ENCODE data around the gene CDC42BPB. TPM values are rescaled to one million over a fixed set of nuclear protein-coding genes. Genes with fewer than 3 reads are reported as not detected.
"Not testable (repeated sequence)": the region's sequence is repeated elsewhere in the genome, so short reads cannot be mapped to it uniquely, and the experiment has no call there.

The CDC42BPB gene
- polyA plus RNA-seq, 1 donor (not counting 4 experiments of a cell fraction or from before 2014, with no cell fraction given) = 41.3 TPM

DNA sequence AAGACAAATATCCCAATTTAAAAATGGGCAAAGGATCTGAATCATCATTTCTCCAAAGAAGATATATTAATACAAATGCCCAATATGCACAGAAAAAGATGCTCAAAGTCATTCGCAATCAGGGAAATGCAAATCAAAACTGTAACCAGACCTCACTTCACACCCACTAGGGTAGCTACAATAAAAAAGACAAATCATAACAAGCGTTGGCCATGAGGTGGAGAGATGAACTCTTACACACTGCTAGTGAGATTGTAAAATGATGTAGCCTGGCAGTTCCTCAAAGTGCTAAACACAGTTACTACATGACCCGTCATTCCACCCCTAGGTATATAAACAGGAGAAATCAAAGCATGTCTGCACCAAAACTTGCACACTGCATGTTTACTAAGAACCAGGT lies 30.4 kb downstream of the CDC42BPB start:
- peaks cover 85% of the 10 kb centered on the region for H3K79me2 ChIP-seq (ENCODE audit: control insufficient read depth, insufficient read depth, low read length)
- peaks cover 2% of the 10 kb centered on the region for H3K9me1 ChIP-seq (ENCODE audit: control insufficient read depth, extremely low read depth, insufficient read depth, low read length)
- no peak overlapping the region for H3K9ac ChIP-seq (ENCODE audit: control insufficient read depth, extremely low read depth, insufficient read depth, low read length)
- H3K4me1 ChIP-seq (ENCODE audit: control insufficient read depth, extremely low read depth, insufficient read depth, low read length) = peaks cover 25% of the 10 kb centered on the region
- FAIRE-seq = no peak
- no peak overlapping the region for H3K27ac ChIP-seq (ENCODE audit: control insufficient read depth, insufficient read depth, low read length)
- H3K4me3 ChIP-seq (ENCODE audit: control insufficient read depth in 2 of 3, extremely low read depth in 1 of 3, insufficient read depth in 2 of 3, low read depth in 1 of 3, low read length in 3 of 3) = no peak overlapping the region
- dilution Hi-C loops (cut with MboI; ENCODE audit: extremely low pct_ligation_motif_present, low sequenced_read_pairs) = no loop called here
- H2AFZ ChIP-seq (ENCODE audit: control insufficient read depth, low read length) = no peak overlapping the region
- H3K36me3 ChIP-seq (ENCODE audit: control insufficient read depth in 2 of 2, extremely low read depth in 1 of 2, insufficient read depth in 2 of 2, low read length in 2 of 2) = no peaks in the 10 kb centered on the region
- H3K4me2 ChIP-seq (ENCODE audit: control insufficient read depth, extremely low read depth, insufficient read depth, low read depth, low read length) = no peak overlapping the region
- H3K9me3 ChIP-seq (ENCODE audit: control insufficient read depth, low read depth, low read length) = no peaks in the 10 kb centered on the region
- no peaks in the 10 kb centered on the region for H3K27me3 ChIP-seq (ENCODE audit: control insufficient read depth, extremely low read depth, insufficient read depth, low read length)
- TF ChIP-seq, protein P1, sequence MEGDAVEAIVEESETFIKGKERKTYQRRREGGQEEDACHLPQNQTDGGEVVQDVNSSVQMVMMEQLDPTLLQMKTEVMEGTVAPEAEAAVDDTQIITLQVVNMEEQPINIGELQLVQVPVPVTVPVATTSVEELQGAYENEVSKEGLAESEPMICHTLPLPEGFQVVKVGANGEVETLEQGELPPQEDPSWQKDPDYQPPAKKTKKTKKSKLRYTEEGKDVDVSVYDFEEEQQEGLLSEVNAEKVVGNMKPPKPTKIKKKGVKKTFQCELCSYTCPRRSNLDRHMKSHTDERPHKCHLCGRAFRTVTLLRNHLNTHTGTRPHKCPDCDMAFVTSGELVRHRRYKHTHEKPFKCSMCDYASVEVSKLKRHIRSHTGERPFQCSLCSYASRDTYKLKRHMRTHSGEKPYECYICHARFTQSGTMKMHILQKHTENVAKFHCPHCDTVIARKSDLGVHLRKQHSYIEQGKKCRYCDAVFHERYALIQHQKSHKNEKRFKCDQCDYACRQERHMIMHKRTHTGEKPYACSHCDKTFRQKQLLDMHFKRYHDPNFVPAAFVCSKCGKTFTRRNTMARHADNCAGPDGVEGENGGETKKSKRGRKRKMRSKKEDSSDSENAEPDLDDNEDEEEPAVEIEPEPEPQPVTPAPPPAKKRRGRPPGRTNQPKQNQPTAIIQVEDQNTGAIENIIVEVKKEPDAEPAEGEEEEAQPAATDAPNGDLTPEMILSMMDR (optimal IDR thresholded peaks at IDR 0.05 in 1 of 3, IDR thresholded peaks at IDR 0.05 in 1 of 3, conservative IDR thresholded peaks at IDR 0.05 in 1 of 3; ENCODE audit: extremely low read depth in 1 of 3, insufficient read depth in 2 of 3, low read length in 3 of 3) = no peak
- no peak for TF ChIP-seq EZH2 (IDR thresholded peaks at IDR 0.05; ENCODE audit: low read length)
- DNase-seq (ENCODE audit: low read depth, low spot score) = no peak
- peaks cover 19% of the 10 kb centered on the region for H4K20me1 ChIP-seq (ENCODE audit: control insufficient read depth, extremely low read depth, insufficient read depth, low read length)

DNA sequence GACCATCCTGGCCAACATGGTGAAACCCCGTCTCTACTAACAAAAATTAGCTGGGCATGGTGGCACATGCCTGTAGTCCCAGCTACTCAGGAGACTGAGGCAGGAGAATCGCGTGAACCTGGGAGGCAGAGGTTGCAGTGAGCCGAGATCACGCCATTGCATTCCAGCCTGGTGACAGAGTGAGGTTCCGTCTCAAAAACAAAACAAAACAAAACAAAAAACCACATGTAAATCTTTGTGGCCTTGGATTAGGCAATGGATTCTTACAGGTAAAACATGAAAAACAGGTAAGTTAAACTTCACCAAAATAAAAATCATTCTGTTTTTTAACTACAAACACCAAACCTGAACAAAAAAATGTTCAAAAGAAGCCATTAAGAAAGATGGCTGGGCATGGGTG lies 31.2 kb downstream of the CDC42BPB start:
- H3K9me3 ChIP-seq (ENCODE audit: control insufficient read depth, low read depth, low read length); H3K27me3 ChIP-seq (ENCODE audit: control insufficient read depth, extremely low read depth, insufficient read depth, low read length); H3K9ac ChIP-seq (ENCODE audit: control insufficient read depth, extremely low read depth, insufficient read depth, low read length); FAIRE-seq; H3K27ac ChIP-seq (ENCODE audit: control insufficient read depth, insufficient read depth, low read length); H3K9me1 ChIP-seq (ENCODE audit: control insufficient read depth, extremely low read depth, insufficient read depth, low read length); H3K36me3 ChIP-seq (ENCODE audit: control insufficient read depth in 2 of 2, extremely low read depth in 1 of 2, insufficient read depth in 2 of 2, low read length in 2 of 2); H2AFZ ChIP-seq (ENCODE audit: control insufficient read depth, low read length); H3K4me2 ChIP-seq (ENCODE audit: control insufficient read depth, extremely low read depth, insufficient read depth, low read depth, low read length); dilution Hi-C loops (cut with MboI; ENCODE audit: extremely low pct_ligation_motif_present, low sequenced_read_pairs); H3K4me3 ChIP-seq (ENCODE audit: control insufficient read depth in 2 of 3, extremely low read depth in 1 of 3, insufficient read depth in 2 of 3, low read depth in 1 of 3, low read length in 3 of 3); DNase-seq (ENCODE audit: low read depth, low spot score): not testable (repeated sequence)
- H4K20me1 ChIP-seq (ENCODE audit: control insufficient read depth, extremely low read depth, insufficient read depth, low read length) = peaks cover 22% of the 10 kb centered on the region
- peaks cover 23% of the 10 kb centered on the region for H3K4me1 ChIP-seq (ENCODE audit: control insufficient read depth, extremely low read depth, insufficient read depth, low read length)
- peaks cover 84% of the 10 kb centered on the region for H3K79me2 ChIP-seq (ENCODE audit: control insufficient read depth, insufficient read depth, low read length)

DNA sequence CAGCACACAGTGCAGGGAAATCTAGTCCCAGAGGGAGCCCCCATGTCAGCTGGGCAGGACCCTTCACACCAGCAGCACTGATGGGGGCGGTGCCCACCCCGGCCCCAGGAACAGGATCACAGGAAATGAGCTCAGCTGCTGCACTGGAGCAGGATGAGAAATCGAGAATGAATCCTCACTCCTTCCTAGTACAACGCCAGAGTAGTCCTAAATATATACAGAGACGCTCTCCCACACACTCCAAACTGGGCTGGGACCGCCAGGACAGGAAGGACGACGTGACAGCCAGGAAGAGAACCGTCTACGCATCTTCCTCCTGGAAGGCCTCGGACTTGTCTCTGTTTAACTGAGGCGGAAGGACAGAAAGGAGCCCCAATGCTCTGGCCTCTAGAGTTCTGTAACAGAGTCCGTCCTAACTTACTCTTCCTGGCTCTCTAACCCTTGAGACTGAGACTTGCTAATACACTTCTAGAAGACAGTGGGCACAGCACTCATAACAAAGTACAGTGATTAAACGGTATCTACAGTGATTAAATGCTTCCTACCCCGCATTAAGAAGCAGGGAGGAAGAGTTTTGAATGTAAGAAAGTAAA lies 33.4 kb downstream of the CDC42BPB start:
- H3K4me3 ChIP-seq (ENCODE audit: control insufficient read depth in 2 of 3, extremely low read depth in 1 of 3, insufficient read depth in 2 of 3, low read depth in 1 of 3, low read length in 3 of 3) = no peak overlapping the region
- H3K27me3 ChIP-seq (ENCODE audit: control insufficient read depth, extremely low read depth, insufficient read depth, low read length) = no peaks in the 10 kb centered on the region
- no peak overlapping the region for H3K9ac ChIP-seq (ENCODE audit: control insufficient read depth, extremely low read depth, insufficient read depth, low read length)
- H4K20me1 ChIP-seq (ENCODE audit: control insufficient read depth, extremely low read depth, insufficient read depth, low read length) = peaks cover 20% of the 10 kb centered on the region
- peaks cover 5% of the 10 kb centered on the region for H3K9me1 ChIP-seq (ENCODE audit: control insufficient read depth, extremely low read depth, insufficient read depth, low read length)
- TF ChIP-seq, protein P1 (optimal IDR thresholded peaks at IDR 0.05 in 1 of 3, IDR thresholded peaks at IDR 0.05 in 1 of 3, conservative IDR thresholded peaks at IDR 0.05 in 1 of 3; ENCODE audit: extremely low read depth in 1 of 3, insufficient read depth in 2 of 3, low read length in 3 of 3) = no peak
- TF ChIP-seq EZH2 (IDR thresholded peaks at IDR 0.05; ENCODE audit: low read length) = no peak
- no peaks in the 10 kb centered on the region for H3K9me3 ChIP-seq (ENCODE audit: control insufficient read depth, low read depth, low read length)
- no peak overlapping the region for H3K4me2 ChIP-seq (ENCODE audit: control insufficient read depth, extremely low read depth, insufficient read depth, low read depth, low read length)
- peaks cover 23% of the 10 kb centered on the region for H3K4me1 ChIP-seq (ENCODE audit: control insufficient read depth, extremely low read depth, insufficient read depth, low read length)
- H3K79me2 ChIP-seq (ENCODE audit: control insufficient read depth, insufficient read depth, low read length) = peaks cover 86% of the 10 kb centered on the region
- FAIRE-seq = no peak
- no peak for DNase-seq (ENCODE audit: low read depth, low spot score)
- H3K27ac ChIP-seq (ENCODE audit: control insufficient read depth, insufficient read depth, low read length) = no peak overlapping the region
- dilution Hi-C loops (cut with MboI; ENCODE audit: extremely low pct_ligation_motif_present, low sequenced_read_pairs) = no loop called here
- peaks cover 0 to 3% of the 10 kb centered on the region in 2 experiments for H3K36me3 ChIP-seq (ENCODE audit: control insufficient read depth in 2 of 2, extremely low read depth in 1 of 2, insufficient read depth in 2 of 2, low read length in 2 of 2)
- H2AFZ ChIP-seq (ENCODE audit: control insufficient read depth, low read length) = no peak overlapping the region
